Cardiac muscle cell (in vitro differentiated cells and primary cell): ENCODE results near the gene EXOC4. TPM values are rescaled to one million over a fixed set of nuclear protein-coding genes. Genes with fewer than 3 reads are reported as not detected.
A peak's percentile ranks its signal among the peaks of the same experiment; 100 is the strongest.
"Not testable (repeated sequence)": the region's sequence is repeated elsewhere in the genome, so short reads cannot be mapped to it uniquely, and the experiment has no call there.

Source experiments
- DNase-seq, 2 donors: peaks; one replicate each; pipeline versions ENCODE4 v3.0.0 to v3.0.0-alpha.2; 2010 to 2017; ENCODE audit warnings: low read depth in 1 of 2, low spot score in 1 of 2
- H3K27ac ChIP-seq: fragments of 200-600 bp; sonication (generic); 2 replicates; pipeline ENCODE4 v1.5.1; 2016
- H3K27me3 ChIP-seq: fragments of 200-600 bp; sonication (generic); 2 replicates; pipeline ENCODE4 v1.6.0; 2016; ENCODE audit warnings: control low read depth
- H3K36me3 ChIP-seq: fragments of 200-600 bp; sonication (generic); 2 replicates; pipeline ENCODE4 v1.5.1; 2016; ENCODE audit warnings: control low read depth
- H3K4me1 ChIP-seq: fragments of 200-600 bp; sonication (generic); 2 replicates; pipeline ENCODE4 v1.8.1; 2017; ENCODE audit warnings: low read depth, mild to moderate bottlenecking, mixed run types
- H3K4me3 ChIP-seq: fragments of 200-600 bp; sonication (generic); 2 replicates; pipeline ENCODE4 v1.5.1; 2016; ENCODE audit warnings: mild to moderate bottlenecking
- H3K9me3 ChIP-seq: fragments of 200-600 bp; sonication (generic); 2 replicates; pipeline ENCODE4 v1.5.1; 2017; ENCODE audit warnings: low read depth, mild to moderate bottlenecking, control low read depth
- CTCF ChIP-seq: IDR thresholded peaks from 2 replicates; pipeline ENCODE4 v1.5.1; 2012; ENCODE audit warnings: low read depth, mild to moderate bottlenecking, low read length
- polyA plus RNA-seq: library from polyadenylated mRNA; unstranded; fragments of >200 nt; fragmentation: Nextera tagmentation; extraction: Ambion mirVana; gene quantifications from 2 replicates; pipeline ENCODE4 v1.2.1, GENCODE V29; 2016
- total RNA-seq: library from RNA; depleted of rRNA; stranded (reverse); fragments of >200 nt; gene quantifications from 2 replicates; pipeline ENCODE4 v1.2.3, GENCODE V29; 2016

Gene EXOC4
- total and polyA plus RNA-seq, 2 experiments from 2014 or later, result 33.6 to 46.0 TPM

GRCh38 chr7:134071355-134072331, 818.8 kb downstream of the EXOC4 start:
- DNase-seq, result no peak
- no peak for TF ChIP-seq CTCF
- no peaks in the 10 kb centered on the region for H3K9me3 ChIP-seq
- H3K27ac ChIP-seq, result no peak overlapping the region
- no peaks in the 10 kb centered on the region for H3K27me3 ChIP-seq
- H3K36me3 ChIP-seq, result no peaks in the 10 kb centered on the region
- no peak overlapping the region for H3K4me3 ChIP-seq
- no peaks in the 10 kb centered on the region for H3K4me1 ChIP-seq

- no peaks in the 10 kb centered on the region for H3K36me3 ChIP-seq
- H3K9me3 ChIP-seq, result no peaks in the 10 kb centered on the region
- no peak overlapping the region for H3K27ac ChIP-seq
- TF ChIP-seq CTCF, result no peak
- DNase-seq, result no peak
- no peak overlapping the region for H3K4me3 ChIP-seq
- no peaks in the 10 kb centered on the region for H3K4me1 ChIP-seq
- H3K27me3 ChIP-seq, result no peaks in the 10 kb centered on the region
Observed at GRCh38 chr7:134073276-134073675, 820.4 kb downstream of the EXOC4 start.

GRCh38 chr7:134075799-134076198, 822.9 kb downstream of the EXOC4 start:
- Histone ChIP-seq H3K27me3 (no peaks in the 10 kb centered on the region), H3K9me3 (no peaks in the 10 kb centered on the region), H3K36me3 (no peaks in the 10 kb centered on the region), H3K4me1 (no peaks in the 10 kb centered on the region), H3K4me3 (no peak overlapping the region), H3K27ac (no peak overlapping the region)
- no peak for TF ChIP-seq CTCF
- DNase-seq, result no peak

- H3K36me3 ChIP-seq, H3K9me3 ChIP-seq, H3K4me3 ChIP-seq, H3K27me3 ChIP-seq, H3K27ac ChIP-seq, H3K4me1 ChIP-seq: not testable (repeated sequence)
- DNase-seq, result peak in 1 of 2 donors; percentile 26
Observed at GRCh38 chr7:134077560-134077959, 824.7 kb downstream of the EXOC4 start.

GRCh38 chr7:134078991-134079390, 826.1 kb downstream of the EXOC4 start:
- no peak for TF ChIP-seq CTCF
- Histone ChIP-seq H3K36me3 (no peaks in the 10 kb centered on the region), H3K4me3 (no peak overlapping the region), H3K27ac (no peak overlapping the region), H3K27me3 (no peaks in the 10 kb centered on the region), H3K9me3 (no peaks in the 10 kb centered on the region), H3K4me1 (no peaks in the 10 kb centered on the region)
- DNase-seq, result no peak

GRCh38 chr7:134081695-134082094, 828.8 kb downstream of the EXOC4 start:
- H3K27ac ChIP-seq, result no peak overlapping the region
- TF ChIP-seq CTCF, result no peak
- no peaks in the 10 kb centered on the region for H3K4me1 ChIP-seq
- no peaks in the 10 kb centered on the region for H3K9me3 ChIP-seq
- no peaks in the 10 kb centered on the region for H3K36me3 ChIP-seq
- DNase-seq, result no peak
- no peak overlapping the region for H3K4me3 ChIP-seq
- H3K27me3 ChIP-seq, result no peaks in the 10 kb centered on the region
